Esophagus mucosa (tissue), 1 donor: Measurements from ENCODE around the gene BIRC5. TPM values are rescaled to one million over a fixed set of nuclear protein-coding genes. Genes with fewer than 3 reads are reported as not detected.

ENCODE experiments used
- ATAC-seq: fragments of 200-7000 bp; cut with Tn5 transposase; one replicate; pipeline ENCODE4 v1.9.1; 2020
- total RNA-seq: library from RNA; stranded (reverse); gene quantifications from one replicate; pipeline ENCODE4 v1.2.4, GENCODE V29; 2023
- donor health status: DM: yes; HTN: yes; CAD: no.

The BIRC5 gene
- total RNA-seq, 1 donor from 2014 or later = 28.5 TPM

GRCh38 chr17:78184351-78184750 is 29.7 kb upstream of the BIRC5 start:
- no peak for ATAC-seq

DNA sequence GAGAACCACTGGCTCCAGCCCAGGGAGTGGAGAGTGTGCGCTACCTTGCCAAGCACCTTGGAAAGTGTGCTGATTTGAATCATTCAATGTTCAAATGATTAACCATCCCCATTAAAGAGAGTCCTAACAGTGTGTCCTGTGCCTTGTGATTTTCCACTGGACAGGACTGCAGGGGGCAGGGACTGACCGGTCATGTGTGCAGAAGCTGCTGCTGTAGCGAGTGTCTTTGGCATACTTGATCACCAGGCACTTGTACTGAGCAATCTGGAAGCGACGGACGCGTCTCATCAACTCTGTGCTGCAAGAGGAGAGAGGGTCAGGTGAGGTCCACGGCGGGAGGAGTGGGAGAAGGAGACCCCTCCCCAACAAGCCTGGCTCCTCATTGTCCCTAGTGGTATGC is 29.2 kb upstream of the BIRC5 start:
- ATAC-seq = no peak

DNA sequence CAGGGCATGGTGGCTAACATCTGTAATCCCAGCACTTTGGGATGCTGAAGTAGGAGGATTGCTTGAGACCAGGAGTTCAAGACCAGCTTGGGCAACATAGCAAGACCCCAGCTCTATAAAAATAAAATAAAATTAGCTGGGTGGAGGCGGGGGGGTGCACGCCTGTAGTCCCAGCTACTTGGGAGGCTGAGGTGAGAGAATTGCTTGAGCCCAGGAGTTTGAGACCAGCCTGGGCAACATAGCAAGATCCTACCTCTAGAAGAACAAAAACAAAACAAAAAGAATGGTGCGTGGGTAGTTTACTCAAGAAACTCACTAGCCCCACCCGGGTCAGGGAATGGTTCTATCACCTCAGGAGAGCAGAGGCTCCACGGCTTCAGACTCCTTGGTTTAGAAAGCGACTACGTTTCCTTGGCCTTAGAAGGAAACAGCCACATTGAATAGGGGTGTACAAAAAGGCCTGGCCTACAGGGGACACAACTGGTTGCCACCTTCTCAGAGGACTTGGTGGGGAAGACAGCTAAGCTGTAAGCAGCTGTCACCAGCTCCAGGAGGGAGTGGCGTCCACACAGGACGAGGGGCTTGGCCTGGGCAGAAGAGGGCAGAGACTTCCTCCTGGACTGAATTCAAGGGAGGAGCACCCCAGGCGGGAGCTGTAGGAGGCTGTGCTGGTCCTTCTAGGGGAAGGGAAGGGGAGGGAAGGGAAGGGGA is 27.9 kb upstream of the BIRC5 start:
- peak; percentile 48 for ATAC-seq

- peak; percentile 97 for ATAC-seq
These were observed 27.1 kb upstream of the BIRC5 start, which contains the start of the genes AFMID and TK1 for GRCh38 chr17:78186692-78187595. Gene AFMID (plus strand): TSS chr17:78187362. CDS start chr17:78187371, 9 bp downstream. Gene TK1 (minus strand): TSS chr17:78187052. CDS start chr17:78186994, 58 bp downstream.

DNA sequence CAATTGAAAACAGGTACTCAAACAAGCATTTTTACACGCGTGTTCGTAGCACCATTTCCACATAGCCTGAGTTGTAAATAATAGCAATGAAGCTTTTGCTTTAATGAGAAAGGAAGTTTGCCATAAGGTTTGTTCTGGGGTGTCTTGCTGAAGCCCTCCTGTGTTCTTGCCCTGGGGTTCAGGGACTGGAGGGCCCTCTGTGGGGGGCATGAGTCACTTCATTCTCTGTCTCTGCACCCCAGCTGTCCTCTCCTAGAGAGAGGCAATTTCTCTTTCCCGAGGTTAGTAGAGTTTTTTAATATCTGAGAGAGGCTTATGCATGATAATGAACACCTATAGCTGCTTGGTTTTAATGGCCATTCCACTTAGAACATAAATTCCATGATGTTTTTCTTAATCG is 17.3 kb upstream of the BIRC5 start:
- ATAC-seq = no peak

DNA sequence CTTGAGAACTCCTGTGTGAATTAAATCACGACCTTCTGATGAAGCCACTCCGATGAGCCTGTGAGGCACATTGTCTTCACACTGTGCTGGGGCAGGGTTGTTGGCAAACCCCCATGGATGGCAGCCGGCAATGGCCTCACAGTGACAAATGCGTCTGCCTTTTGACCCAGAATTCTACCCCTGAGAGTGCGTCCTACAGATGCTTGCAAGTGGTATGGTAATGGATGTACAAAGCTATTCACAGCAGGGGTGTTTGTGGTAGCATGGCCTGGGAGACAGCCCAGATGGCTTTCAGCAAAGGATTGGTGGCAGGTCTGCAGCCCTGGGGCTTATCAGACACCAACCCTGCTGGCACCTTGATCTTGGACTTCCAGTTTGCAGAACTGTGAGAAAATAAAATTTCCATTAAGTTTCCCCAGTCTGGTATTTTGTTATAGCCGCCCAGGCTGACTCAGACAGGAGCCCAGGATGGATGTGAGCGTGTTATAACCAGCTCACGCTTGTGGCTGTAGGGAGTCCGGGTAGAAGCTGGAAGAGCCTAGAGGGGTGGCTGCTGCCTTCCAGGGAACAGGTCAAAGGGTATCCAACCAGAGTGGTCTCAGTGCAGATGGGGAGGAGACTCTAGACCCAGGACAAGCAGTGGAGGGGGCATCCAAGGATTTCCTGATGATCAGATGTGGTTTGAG is 16.8 kb upstream of the BIRC5 start:
- ATAC-seq = peak; percentile 43

- ATAC-seq = no peak
These were observed 13.6 kb upstream of the BIRC5 start for GRCh38 chr17:78200451-78200850.

DNA sequence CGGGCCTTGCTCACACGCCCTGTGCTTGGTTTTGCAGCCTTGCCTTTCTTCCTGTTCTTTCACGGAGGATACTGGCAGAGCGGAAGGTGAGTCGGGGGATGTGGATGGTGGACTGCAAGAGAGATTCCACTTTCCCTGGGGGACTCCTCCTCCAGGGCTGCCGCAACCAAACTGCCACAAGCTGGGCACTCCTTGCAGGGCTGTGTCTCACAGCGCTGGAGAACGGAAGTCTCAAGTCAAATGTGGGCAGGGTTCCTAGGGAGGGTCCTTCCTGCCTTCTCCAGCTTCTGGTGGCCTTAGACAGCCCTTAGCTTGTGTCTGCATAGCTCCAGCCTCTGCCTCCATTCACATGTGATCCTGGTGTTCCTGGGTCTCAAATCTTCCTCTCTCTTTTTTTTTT is 11.4 kb upstream of the BIRC5 start:
- no peak for ATAC-seq

GRCh38 chr17:78204387-78205123 is 9.5 kb upstream of the BIRC5 start:
- no peak for ATAC-seq

DNA sequence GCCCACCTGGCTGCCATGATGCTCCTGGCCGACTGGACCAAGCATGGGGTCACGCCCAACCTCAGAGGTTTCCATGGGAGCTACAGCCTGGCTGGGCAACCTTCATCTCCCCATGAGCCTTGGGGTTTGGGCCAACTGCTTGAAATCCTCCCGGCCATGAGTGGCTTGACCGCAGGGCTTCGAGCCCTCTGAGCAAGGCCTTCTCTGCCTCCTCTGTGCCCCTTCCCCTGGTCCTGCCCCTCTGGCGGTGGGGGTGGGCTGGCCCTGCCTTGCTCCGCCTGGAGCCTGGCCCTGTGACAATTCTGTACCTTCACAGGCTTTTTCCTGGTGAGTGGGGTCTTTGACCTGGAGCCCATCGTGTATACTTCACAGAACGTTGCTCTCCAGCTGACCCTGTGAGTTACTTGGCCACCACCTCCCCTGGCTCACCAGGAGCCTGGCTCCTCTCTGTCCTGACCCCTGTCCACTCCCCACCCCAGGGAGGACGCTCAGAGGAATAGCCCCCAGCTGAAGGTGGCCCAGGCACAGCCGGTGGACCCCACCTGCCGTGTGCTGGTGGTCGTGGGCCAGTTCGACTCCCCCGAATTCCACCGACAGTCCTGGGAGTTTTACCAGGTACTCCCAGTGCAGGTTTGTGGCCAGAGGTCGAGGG is 8.8 kb upstream of the BIRC5 start:
- ATAC-seq = peak; percentile 13

DNA sequence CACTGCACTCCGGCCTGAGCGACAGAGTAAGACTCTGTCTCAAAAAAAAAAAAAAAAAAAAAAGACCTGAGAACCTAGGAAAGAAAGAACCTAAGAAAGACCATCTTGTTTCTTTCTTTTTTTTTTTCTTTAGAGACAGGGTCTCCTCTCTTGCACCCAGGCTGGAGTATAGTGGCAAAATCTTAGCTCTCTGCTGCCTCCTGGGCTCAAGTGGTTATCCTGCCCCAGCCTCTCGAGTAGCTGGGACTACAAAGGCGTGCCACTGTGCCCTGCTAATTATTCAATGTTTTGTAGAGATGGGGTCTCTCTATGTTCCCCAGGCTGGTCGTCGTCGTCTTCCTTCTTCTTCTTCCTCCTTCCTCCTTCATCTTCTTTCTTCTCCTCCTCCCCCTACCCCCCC is 7.8 kb upstream of the BIRC5 start:
- ATAC-seq = no peak

- no peak for ATAC-seq
These were observed 5.6 kb upstream of the BIRC5 start for GRCh38 chr17:78208486-78208885.

DNA sequence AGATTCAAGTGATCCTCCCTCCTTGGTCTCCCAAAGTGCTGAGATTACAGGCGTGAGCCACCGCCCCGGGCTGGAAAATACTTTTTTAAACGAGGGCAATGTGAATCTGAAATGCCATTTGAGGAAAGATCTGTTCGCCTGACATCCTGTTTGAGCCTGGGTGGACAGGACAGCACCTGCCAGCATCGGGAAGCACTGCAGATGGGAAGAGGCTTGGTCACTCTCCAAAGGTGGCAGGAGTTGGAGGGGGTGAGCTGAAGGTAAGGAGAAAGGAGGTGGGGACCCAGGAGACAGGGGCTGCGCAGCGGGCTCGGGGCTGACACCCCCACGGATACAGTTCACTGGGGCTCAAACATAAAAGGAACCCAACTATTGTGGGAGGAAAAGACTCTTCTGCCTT is 3.9 kb upstream of the BIRC5 start:
- ATAC-seq = no peak

GRCh38 chr17:78211032-78211431 is 3.0 kb upstream of the BIRC5 start:
- no peak for ATAC-seq

DNA sequence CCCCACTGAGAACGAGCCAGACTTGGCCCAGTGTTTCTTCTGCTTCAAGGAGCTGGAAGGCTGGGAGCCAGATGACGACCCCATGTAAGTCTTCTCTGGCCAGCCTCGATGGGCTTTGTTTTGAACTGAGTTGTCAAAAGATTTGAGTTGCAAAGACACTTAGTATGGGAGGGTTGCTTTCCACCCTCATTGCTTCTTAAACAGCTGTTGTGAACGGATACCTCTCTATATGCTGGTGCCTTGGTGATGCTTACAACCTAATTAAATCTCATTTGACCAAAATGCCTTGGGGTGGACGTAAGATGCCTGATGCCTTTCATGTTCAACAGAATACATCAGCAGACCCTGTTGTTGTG is 631 bp downstream of the BIRC5 start:
- no peak for ATAC-seq

- ATAC-seq = peak; percentile 35
These were observed 5.5 kb downstream of the BIRC5 start for GRCh38 chr17:78219396-78220150.

GRCh38 chr17:78223061-78223460 is 9.0 kb downstream of the BIRC5 start:
- ATAC-seq = no peak

DNA sequence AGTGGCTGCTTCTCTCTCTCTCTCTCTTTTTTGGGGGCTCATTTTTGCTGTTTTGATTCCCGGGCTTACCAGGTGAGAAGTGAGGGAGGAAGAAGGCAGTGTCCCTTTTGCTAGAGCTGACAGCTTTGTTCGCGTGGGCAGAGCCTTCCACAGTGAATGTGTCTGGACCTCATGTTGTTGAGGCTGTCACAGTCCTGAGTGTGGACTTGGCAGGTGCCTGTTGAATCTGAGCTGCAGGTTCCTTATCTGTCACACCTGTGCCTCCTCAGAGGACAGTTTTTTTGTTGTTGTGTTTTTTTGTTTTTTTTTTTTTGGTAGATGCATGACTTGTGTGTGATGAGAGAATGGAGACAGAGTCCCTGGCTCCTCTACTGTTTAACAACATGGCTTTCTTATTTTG is 9.7 kb downstream of the BIRC5 start:
- no peak for ATAC-seq

DNA sequence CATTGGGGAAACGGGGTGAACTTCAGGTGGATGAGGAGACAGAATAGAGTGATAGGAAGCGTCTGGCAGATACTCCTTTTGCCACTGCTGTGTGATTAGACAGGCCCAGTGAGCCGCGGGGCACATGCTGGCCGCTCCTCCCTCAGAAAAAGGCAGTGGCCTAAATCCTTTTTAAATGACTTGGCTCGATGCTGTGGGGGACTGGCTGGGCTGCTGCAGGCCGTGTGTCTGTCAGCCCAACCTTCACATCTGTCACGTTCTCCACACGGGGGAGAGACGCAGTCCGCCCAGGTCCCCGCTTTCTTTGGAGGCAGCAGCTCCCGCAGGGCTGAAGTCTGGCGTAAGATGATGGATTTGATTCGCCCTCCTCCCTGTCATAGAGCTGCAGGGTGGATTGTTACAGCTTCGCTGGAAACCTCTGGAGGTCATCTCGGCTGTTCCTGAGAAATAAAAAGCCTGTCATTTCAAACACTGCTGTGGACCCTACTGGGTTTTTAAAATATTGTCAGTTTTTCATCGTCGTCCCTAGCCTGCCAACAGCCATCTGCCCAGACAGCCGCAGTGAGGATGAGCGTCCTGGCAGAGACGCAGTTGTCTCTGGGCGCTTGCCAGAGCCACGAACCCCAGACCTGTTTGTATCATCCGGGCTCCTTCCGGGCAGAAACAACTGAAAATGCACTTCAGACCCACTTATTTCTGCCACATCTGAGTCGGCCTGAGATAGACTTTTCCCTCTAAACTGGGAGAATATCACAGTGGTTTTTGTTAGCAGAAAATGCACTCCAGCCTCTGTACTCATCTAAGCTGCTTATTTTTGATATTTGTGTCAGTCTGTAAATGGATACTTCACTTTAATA is 10.4 kb downstream of the BIRC5 start:
- no peak for ATAC-seq
